HG03378 (cell line): Measurements from ENCODE around the gene DCXR.

ENCODE experiments used
- ATAC-seq: cut with Tn5 transposase; IDR thresholded peaks from one replicate; pipeline ENCODE4 v1.9.1; 2021; ENCODE audit warnings: mild to moderate bottlenecking, moderate library complexity; ENCODE audit not compliant: unreplicated experiment

The DCXR gene

GRCh38 chr17:82073446-82073845 lies 35.9 kb upstream of the DCXR start:
- ATAC-seq = no peak

DNA sequence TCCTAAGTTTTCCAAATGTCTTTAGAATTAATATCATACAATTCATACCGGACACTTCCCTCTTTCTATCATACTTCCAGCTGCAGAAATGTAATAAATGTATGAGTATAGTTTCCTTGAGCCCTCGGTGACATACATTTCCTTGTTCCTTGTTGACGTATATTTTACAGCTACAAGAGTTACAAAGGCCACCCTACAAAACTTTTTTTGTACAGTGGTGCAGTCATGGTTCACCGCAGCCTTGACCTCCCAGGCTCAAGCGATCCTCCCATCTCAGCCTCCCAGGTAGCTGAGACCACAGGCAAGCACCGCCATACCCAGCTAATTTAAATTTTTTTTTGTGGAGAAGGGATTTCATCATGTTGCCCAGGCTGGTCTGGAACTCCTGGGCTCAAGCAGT lies 35.3 kb upstream of the DCXR start:
- no peak for ATAC-seq

DNA sequence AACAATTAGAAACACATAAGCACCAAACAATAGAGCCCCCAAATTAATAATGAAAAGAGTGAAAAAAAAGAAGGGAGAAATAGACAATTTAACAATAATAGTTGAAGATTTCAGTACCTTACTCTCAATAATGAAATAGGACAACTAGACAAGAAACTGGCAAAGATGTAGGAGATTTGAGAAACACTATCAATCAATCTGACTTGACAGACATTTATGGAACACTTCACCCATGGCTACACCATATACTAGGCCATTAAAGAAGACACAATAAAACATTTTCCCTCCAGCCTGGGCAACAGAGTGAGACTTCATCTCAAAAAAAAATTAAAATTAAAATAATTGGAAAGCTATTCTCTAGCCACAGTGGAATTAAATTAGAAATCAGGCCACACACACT lies 33.1 kb upstream of the DCXR start:
- ATAC-seq = no peak

GRCh38 chr17:82065638-82066303 lies 28.3 kb upstream of the DCXR start, which contains the start of gene DUS1L:
Gene DUS1L, minus strand, starts transcription at chr17:82065804. Its CDS starts 745 bp downstream, at chr17:82065059.
- no peak for ATAC-seq

- no peak for ATAC-seq
These were observed 27.7 kb upstream of the DCXR start for GRCh38 chr17:82065193-82065637.

DNA sequence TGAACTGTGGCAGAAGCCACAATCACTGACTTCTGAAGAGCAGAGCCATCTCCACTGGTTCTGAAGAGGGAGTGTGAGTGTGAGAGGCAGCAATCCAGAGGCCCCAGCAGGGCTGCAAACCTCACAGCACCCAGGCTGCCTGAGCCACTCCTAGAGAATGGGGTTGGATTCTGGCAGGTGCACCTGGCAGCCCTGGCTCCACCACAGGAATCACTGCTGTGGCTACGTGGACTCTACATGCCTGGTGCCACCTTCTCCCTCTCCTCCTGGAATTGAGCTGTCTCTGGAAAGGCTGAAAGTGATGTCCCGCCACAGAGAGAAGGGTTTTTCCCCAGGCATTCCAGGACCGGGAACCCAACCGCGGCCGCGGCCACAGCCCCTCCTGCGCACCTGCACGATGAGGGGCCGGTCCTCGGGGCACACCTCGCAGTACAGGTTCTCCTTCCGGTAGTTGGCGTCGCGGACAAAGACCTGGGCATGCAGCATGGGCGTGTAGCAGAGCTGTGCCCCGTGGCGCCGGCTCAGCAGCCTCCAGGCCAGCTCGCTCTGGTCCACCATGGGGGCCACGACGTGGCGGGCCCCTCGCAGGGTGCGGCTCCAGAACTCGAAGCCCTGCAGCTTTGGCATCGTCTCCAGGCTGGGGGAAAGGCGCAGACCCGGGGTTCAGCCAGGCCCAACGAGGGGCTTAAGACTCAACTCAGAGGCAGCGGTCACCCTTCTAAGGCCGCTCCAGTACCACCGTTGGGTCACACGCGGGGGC lies 27.1 kb upstream of the DCXR start:
- no peak for ATAC-seq

- no peak for ATAC-seq
These were observed 26.2 kb upstream of the DCXR start for GRCh38 chr17:82063424-82064415.

GRCh38 chr17:82062984-82063368 lies 25.5 kb upstream of the DCXR start:
- no peak for ATAC-seq

- no peak for ATAC-seq
These were observed 24.8 kb upstream of the DCXR start for GRCh38 chr17:82062076-82062983.

- ATAC-seq = no peak
These were observed 23.8 kb upstream of the DCXR start for GRCh38 chr17:82061047-82061925.

DNA sequence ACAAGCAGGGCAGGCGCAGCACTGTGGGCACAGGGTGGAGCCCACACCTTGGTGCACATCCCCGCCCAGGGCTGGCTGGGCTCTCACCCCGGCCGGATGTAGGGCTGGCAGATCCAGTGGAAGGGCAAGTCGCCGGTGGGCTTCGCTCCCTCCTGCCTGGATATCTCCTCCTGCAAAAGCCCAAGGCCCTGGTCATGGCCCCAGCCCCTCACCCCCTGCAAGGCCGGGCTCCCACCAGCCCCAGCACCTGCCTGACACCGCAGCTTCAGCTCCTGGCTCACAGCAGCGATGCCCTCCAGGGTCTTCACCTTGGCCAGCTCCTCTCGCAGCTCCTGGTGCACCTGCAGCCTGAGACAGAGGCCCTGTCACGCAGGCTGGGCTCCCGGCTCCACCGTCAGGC lies 23.1 kb upstream of the DCXR start:
- ATAC-seq = no peak

DNA sequence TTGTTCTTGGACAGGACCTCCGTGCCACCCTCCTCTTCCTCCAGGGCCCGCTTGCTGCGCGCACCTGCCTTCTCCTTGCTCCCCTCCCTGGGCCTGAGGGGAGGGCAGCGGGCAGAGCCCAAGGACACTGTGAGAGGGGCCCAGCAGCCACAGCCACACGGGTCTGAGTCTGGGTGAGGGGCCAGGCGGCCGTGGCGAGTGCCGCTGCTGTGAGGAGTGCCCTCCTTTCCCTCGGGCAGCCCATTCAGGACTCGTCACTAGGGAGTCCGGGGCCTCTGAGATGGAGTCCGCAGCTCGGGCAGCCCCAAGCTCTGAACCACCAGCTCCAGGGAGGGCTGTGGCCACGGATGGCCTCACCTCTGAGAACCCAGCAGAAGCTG lies 22.5 kb upstream of the DCXR start:
- no peak for ATAC-seq

DNA sequence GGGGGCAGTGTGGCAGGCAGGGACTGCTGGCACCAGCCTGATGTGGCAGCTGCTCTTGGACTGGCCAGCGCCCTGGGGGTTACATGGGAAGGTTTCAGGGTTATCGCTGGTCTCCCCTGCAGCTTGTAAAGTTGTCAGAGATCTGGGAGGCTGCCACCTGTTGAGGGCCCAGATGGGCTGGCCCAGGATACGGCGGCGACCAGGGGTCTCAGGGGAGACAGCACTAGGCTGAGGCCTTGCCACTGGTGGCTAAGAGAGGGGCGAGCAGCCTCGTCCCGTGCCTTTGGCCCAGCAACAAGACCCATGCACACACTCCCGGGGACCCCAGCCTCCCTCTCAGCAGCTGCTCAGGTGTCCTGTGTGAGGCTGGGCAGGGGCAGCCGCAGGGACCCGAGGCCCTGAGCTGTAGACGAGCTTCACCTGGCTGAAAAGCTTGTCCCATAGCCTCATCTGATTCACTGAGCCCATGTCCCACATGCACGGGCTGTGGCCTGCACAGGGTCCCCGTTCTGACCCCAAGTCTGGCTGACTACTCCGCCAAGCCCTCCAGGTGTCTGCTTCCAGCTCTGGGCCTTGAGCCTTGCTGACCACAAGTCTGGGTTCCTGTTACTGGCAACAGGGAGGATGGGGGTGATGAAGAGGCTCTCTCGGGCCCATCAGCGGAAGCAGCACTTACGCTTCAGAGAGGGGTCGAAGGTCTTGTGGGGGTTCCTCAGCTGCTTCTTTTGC lies 21.9 kb upstream of the DCXR start:
- no peak for ATAC-seq

DNA sequence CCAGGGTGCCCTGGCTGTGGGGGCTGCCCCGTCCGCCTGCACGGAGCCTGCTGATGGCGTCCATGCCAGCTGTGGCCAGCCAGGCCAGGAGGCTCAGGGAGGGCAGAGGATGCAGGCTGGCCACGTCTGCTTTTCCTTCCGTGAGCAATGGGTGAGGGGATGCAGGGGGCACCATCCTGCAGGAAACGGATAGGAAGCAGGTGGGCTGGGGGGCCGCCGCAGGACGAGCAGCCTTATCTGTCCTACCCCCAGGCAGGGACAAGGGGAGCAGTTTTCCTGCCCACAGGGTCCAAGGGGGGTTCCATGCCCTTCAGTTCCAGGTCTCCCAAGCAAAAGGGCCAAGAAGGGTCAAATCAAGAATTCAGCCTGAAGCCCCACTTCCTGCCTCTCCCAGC lies 21.4 kb upstream of the DCXR start:
- no peak for ATAC-seq

DNA sequence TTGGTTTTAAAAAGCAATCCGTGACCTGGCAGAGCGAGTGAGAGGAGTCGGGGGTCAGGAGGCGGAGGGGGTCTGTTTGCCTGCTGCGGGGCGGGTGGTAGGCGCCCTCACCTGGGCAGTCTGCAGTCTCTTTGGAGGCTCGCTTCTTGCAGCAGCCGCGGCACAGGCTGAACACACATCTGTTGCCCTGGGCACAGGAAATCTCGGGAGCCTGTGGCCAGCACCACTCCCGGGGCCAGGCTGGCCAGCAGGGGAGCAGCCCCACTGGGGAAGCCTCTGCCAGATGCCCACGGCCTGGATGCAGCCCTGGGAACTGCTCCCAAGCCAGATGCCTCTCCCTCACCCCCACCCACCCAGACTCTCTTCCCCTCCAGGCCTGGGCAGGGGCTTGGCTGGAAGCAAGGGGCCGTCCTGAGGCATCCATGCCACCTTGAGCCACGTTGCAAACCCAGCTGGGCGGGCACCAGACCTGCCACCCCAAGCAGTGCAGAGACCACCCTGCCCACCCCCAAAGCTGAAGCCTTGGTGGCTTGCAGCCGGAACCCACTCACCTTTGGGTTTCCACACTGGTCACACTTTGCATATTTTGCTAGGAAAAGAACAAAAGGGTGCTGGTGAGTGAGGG lies 20.8 kb upstream of the DCXR start:
- ATAC-seq = no peak

GRCh38 chr17:82056729-82057621 lies 19.5 kb upstream of the DCXR start:
- no peak for ATAC-seq
